Dermis microvascular lymphatic vessel endothelial cell (primary cell): ENCODE measurements around the gene TJP1. TPM values are rescaled to one million over a fixed set of nuclear protein-coding genes. Genes with fewer than 3 reads are reported as not detected.
"Not testable (repeated sequence)": the region's sequence is repeated elsewhere in the genome, so short reads cannot be mapped to it uniquely, and the experiment has no call there.

Experiments used
- DNase-seq, 2 donors: peaks; one replicate each; pipeline versions ENCODE4 v3.0.0 to v3.0.0-alpha.2; 2010; ENCODE audit warnings: low read depth in 2 of 2
- total RNA-seq: library from RNA; depleted of rRNA; stranded (reverse); fragments of >200 nt; gene quantifications from 2 replicates; pipeline ENCODE4 v1.2.1, GENCODE V29; 2014

The TJP1 gene
- total RNA-seq, 1 donor from 2014 or later: 78.8 TPM

DNA sequence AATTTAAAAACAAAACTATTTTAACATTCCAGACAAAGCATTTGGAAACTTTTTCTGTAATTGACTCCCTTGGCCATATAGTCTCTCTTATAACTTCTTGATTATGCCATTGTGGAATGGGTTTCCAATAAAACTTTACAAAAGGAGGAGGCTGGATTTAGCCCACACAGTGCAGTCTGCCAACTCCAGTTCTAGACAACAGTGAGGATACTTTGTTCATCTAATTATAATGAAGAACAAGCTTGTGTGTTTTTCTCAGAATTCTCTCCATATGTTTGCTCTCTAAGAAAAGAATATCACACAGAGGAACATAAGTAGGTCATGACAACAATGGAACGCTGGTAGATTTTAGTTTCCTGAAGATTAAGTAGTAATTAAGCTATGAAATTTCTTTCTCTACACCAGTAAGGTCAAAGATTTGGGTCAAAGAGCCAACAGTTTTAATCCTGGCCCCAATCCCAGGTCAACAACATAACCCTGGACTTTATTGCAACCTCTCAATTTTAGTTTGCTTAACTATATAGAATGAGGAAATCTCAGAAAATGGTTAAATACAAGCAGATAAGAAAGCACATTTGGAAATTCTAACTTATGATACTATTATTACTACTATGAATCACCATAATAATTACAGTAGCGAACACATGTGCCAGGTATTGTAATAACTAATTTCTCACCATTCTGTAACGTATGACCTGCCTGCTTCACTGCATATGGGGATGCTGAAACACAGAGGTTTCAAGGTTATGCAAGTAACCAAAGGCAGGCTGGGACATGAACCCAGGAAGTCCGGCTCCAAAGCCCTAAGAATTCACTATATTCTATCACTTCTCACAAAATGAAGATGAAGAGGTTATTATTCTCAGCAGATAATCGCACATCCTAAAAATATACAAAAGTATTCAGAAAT lies 65.7 kb downstream of the TJP1 start:
- no peak for DNase-seq

DNA sequence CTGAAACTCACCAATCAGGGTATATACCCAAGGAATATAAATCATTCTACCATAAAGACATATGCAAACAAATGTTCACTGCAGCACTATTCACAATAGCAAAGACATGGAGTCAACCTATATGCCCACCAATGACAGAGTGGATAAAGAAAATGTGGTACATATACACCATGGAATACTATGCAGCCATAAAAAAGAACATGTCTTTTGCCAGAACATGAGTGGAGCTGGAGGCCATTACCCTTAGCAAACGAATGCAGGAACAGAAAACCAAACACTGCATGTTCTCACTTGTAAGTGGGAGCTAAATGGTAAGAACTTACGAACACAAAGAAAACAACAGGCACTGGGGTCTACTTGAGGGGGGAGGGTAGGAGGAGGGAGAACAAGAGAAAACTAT lies 68.3 kb downstream of the TJP1 start:
- not testable (repeated sequence) for DNase-seq

GRCh38 chr15:29753506-29753905 lies 68.8 kb downstream of the TJP1 start:
- no peak for DNase-seq

- DNase-seq: no peak
Observed at GRCh38 chr15:29750754-29751153, 71.5 kb downstream of the TJP1 start.

- DNase-seq: no peak
Observed at GRCh38 chr15:29749365-29750086, 72.7 kb downstream of the TJP1 start.

DNA sequence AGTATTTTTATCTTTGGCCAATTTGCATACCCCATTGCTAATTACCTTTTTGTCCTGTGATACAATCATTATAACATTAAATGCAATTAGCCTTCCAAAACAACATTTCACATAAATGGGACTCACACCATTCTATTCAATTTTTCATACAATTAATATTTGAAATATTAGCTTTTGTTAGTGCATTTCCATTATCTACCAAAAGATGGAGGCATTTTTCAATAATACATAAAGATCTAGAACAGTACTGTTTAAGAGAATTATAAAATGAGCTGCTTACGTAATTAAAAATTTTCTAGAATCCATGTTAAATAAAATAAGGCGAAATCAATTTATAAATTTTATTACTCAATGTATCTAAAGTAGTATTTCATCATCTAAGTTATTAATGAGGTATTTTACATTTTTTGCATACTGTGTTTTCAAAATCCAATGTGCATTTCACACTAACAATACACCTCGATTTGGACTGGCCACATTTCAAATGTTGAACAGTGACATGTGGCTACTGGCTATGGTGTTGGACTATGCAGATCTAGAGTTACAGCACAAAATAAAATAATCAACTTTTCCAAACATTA lies 74.3 kb downstream of the TJP1 start:
- peak; percentile 29 to 33 for DNase-seq

DNA sequence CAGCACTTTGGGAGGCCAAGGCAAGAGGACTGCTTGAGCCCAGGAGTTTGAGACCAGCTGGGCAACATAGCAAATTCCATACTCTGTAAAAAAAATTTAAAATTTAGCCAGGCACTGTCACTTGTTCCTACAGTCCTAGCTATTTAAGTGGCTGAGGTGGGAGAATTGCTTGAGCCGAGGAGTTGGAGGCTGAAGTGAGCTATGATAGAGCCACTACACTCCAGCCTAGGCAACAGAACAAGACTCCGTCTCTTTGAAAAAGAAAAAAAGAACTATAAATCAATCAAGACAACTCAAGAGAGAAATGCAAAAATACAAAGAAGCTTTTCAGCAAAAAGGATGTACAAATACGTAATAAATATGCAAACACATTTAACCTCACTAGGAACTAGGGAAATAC lies 78.8 kb downstream of the TJP1 start:
- no peak for DNase-seq

GRCh38 chr15:29740692-29741311 lies 81.5 kb downstream of the TJP1 start:
- no peak for DNase-seq

DNA sequence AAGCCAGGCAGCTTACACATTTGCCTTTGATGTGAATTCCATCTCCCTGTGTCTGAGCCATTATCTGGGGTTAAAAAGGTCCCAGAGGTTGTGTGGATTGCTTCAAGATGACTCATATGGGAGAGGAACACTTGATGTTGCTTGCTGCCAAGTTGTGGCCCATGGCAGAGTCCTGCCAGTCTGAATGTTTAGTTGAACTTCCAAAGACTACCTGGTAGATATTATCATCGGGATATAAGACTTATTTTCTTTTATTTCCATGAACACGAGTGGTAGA lies 85.6 kb downstream of the TJP1 start:
- DNase-seq: peak in 1 of 2 donors; percentile 80

- DNase-seq: no peak
Observed at GRCh38 chr15:29736012-29736743, 86.1 kb downstream of the TJP1 start.

GRCh38 chr15:29734917-29735572 lies 87.2 kb downstream of the TJP1 start:
- no peak for DNase-seq

- no peak for DNase-seq
Observed at GRCh38 chr15:29731865-29732264, 90.4 kb downstream of the TJP1 start.

- DNase-seq: not testable (repeated sequence)
Observed at GRCh38 chr15:29730471-29730870, 91.8 kb downstream of the TJP1 start.

GRCh38 chr15:29728418-29728817 lies 93.8 kb downstream of the TJP1 start:
- no peak for DNase-seq

GRCh38 chr15:29727871-29728270 lies 94.4 kb downstream of the TJP1 start:
- no peak for DNase-seq

GRCh38 chr15:29726553-29726952 lies 95.7 kb downstream of the TJP1 start:
- no peak for DNase-seq

DNA sequence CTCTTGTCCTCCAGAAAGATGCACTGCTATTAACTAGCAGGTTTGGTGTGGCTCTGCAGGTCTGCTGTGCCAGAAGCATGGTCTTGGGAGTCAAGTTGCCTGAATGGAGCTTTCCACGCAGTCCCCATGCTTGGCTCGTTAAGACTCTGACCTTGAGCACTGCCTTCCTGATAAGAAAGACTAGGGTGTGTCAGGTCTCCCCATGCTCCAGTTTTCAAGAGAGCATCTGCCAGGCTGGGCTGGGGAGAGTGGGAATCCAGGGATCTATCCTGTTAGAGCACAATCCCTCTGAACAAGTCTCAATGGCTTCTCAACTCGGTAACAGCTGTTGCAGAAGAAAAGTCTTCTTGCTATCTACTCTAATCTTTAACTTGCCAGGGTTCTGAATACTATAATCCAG lies 98.2 kb downstream of the TJP1 start:
- no peak for DNase-seq

GRCh38 chr15:29713784-29714183 lies 108.5 kb downstream of the TJP1 start:
- DNase-seq: no peak

DNA sequence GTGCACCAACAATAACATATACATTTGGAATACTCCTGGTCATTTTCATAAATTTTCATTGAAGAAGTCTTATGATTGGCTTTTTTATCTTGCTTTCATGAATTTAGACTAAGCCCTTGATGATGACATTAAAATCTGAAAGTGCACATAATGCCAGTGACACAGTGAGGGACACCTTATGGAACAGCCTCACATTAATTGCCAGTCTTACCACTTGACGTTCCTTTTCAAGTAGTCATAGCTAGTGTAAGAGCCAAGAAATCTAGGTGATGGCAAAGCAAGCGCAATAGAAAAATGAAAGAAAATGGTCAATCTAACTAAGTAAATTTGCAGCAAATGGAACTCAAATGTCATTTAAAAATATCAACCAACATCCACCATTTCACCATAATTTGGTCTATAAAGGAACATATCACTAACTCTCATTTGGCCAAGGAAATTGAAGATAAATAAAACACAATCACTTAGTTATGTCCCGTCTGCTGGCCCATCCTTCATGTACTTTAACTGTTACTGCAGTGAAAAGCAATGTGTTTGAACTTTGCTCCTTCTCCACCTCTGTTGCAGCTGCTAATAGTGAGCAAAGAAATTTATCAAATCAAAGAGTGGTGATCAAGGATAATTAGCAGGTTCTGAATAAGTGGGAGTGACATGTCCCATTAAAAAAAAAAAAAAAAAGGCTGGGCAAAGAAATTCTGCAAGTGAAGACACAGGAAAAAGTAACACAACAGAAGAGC lies 110.0 kb downstream of the TJP1 start:
- DNase-seq: no peak

- DNase-seq: no peak
Observed at GRCh38 chr15:29711531-29711930, 110.7 kb downstream of the TJP1 start.
